Fibroblast of lung (primary cell): ENCODE measurements around the gene RGL4. TPM values are rescaled to one million over a fixed set of nuclear protein-coding genes. Genes with fewer than 3 reads are reported as not detected.

Source experiments
- DNase-seq, 2 donors: peaks; one replicate each; pipeline versions ENCODE4 v3.0.0 to v3.0.0-alpha.2; 2010; ENCODE audit warnings: low read depth in 2 of 2
- H2AFZ ChIP-seq: 2 replicates; pipeline ENCODE4 v1.5.1; 2012; ENCODE audit warnings: low read length, control low read depth, inconsistent platforms
- H3K27ac ChIP-seq: 2 replicates; pipeline ENCODE4 v1.5.1; 2011; ENCODE audit warnings: low read length, control low read depth; ENCODE audit not compliant: insufficient read depth
- H3K27me3 ChIP-seq: 2 replicates; pipeline ENCODE4 v1.5.1; 2011; ENCODE audit warnings: mild to moderate bottlenecking, low read length; ENCODE audit not compliant: control insufficient read depth, insufficient read depth
- H3K36me3 ChIP-seq: 2 replicates; pipeline ENCODE4 v1.5.1; 2011; ENCODE audit warnings: low read length; ENCODE audit not compliant: control insufficient read depth, insufficient read depth
- H3K4me1 ChIP-seq: 2 replicates; pipeline ENCODE4 v1.5.1; 2011; ENCODE audit warnings: low read length; ENCODE audit not compliant: control insufficient read depth, insufficient read depth; ENCODE audit errors: extremely low read depth
- H3K4me2 ChIP-seq: 2 replicates; pipeline ENCODE4 v1.5.1; 2011; ENCODE audit warnings: low read length, control low read depth; ENCODE audit not compliant: insufficient read depth; ENCODE audit errors: extremely low read depth
- H3K4me3 ChIP-seq, 4 experiments: fragments of 200-600 bp in 1 of 4; sonication (generic) in 1 of 4; replicated peaks in 1 of 4; 2 replicates each; pipeline ENCODE4 v1.5.1; 2011 to 2016; ENCODE audit warnings: low read length in 4 of 4, low read depth in 3 of 4, mild to moderate bottlenecking in 3 of 4, control low read depth in 2 of 4, inconsistent platforms in 1 of 4, mixed read lengths in 1 of 4; ENCODE audit not compliant: insufficient read depth in 1 of 4; ENCODE audit errors: control extremely low read depth in 1 of 4
- H3K79me2 ChIP-seq: 2 replicates; pipeline ENCODE4 v1.5.1; 2012; ENCODE audit warnings: mild to moderate bottlenecking, low read length, inconsistent platforms; ENCODE audit not compliant: control insufficient read depth, insufficient read depth
- H3K9ac ChIP-seq: 2 replicates; pipeline ENCODE4 v1.5.1; 2011; ENCODE audit warnings: mild to moderate bottlenecking, low read length, control low read depth; ENCODE audit not compliant: insufficient read depth
- H3K9me3 ChIP-seq: 2 replicates; pipeline ENCODE4 v1.5.1; 2012; ENCODE audit warnings: low read depth, low read length; ENCODE audit not compliant: control insufficient read depth, insufficient read depth
- H4K20me1 ChIP-seq: 2 replicates; pipeline ENCODE4 v1.5.1; 2011; ENCODE audit warnings: low read length; ENCODE audit not compliant: control insufficient read depth, insufficient read depth; ENCODE audit errors: extremely low read depth
- CTCF ChIP-seq, 2 donors: IDR thresholded peaks in 1 of 2; conservative IDR thresholded peaks in 1 of 2; 1 replicate in 1 of 2; 2 replicates in 1 of 2; pipeline ENCODE4 v1.5.1; 2011 to 2012; ENCODE audit warnings: low read length in 2 of 2, control low read depth in 1 of 2, inconsistent platforms in 1 of 2, low read depth in 1 of 2, mild to moderate bottlenecking in 1 of 2
- EZH2 ChIP-seq: IDR thresholded peaks from 2 replicates; pipeline ENCODE4 v1.5.1; 2012; ENCODE audit warnings: low read length, control low read depth, mild to moderate bottlenecking; ENCODE audit errors: missing control alignments
- polyA plus RNA-seq, 2 donors: library from polyadenylated mRNA; depleted of rRNA in 1 of 2; stranded (reverse) in 1 of 2; unstranded in 1 of 2; fragments of >200 nt; gene quantifications; 2 replicates each; pipeline ENCODE4 v1.2.1, GENCODE V29; 2011 to 2012; ENCODE audit warnings: missing spikeins in 1 of 2
- total RNA-seq: library from RNA; depleted of rRNA; stranded (reverse); fragments of >200 nt; gene quantifications from 2 replicates; pipeline ENCODE4 v1.2.1, GENCODE V29; 2014

Gene RGL4
- total and polyA plus RNA-seq, 2 donors (not counting 1 experiment from before 2014, with no cell fraction given), result not detected

GRCh38 chr22:23712256-23712655 lies 21.4 kb downstream of the RGL4 start:
- TF ChIP-seq CTCF (conservative IDR thresholded peaks at IDR 0.05 in 1 of 2, IDR thresholded peaks at IDR 0.05 in 1 of 2; ENCODE audit: low read depth in 1 of 2, low read length in 2 of 2) (no peak), EZH2 (no peak)
- peaks cover 1% of the 10 kb centered on the region for H3K36me3 ChIP-seq
- H3K4me1 ChIP-seq, result no peaks in the 10 kb centered on the region
- H3K4me3 ChIP-seq, result no peak overlapping the region
- peaks cover 4% of the 10 kb centered on the region for H3K79me2 ChIP-seq
- no peak overlapping the region for H3K4me2 ChIP-seq
- no peak overlapping the region for H3K9ac ChIP-seq
- no peak overlapping the region for H3K27ac ChIP-seq
- H3K27me3 ChIP-seq, result no peaks in the 10 kb centered on the region
- no peak for DNase-seq
- no peaks in the 10 kb centered on the region for H4K20me1 ChIP-seq
- H2AFZ ChIP-seq, result no peak overlapping the region
- H3K9me3 ChIP-seq, result no peaks in the 10 kb centered on the region

GRCh38 chr22:23713696-23714595 lies 23.1 kb downstream of the RGL4 start:
- Histone ChIP-seq H3K79me2 (peaks cover 4% of the 10 kb centered on the region), H3K4me1 (no peaks in the 10 kb centered on the region), H3K27me3 (no peaks in the 10 kb centered on the region), H3K36me3 (peaks cover under 1% of the 10 kb centered on the region), H3K9ac (no peak overlapping the region), H4K20me1 (no peaks in the 10 kb centered on the region), H3K27ac (no peak overlapping the region), H3K9me3 (no peaks in the 10 kb centered on the region), H3K4me3 (no peak overlapping the region), H3K4me2 (no peak overlapping the region), H2AFZ (no peak overlapping the region)
- DNase-seq, result no peak
- no peak for TF ChIP-seq EZH2

GRCh38 chr22:23714596-23715578 lies 24.1 kb downstream of the RGL4 start:
- TF ChIP-seq CTCF (conservative IDR thresholded peaks at IDR 0.05 in 1 of 2, IDR thresholded peaks at IDR 0.05 in 1 of 2; ENCODE audit: low read depth in 1 of 2, low read length in 2 of 2) (no peak), EZH2 (no peak)
- no peaks in the 10 kb centered on the region for H3K4me1 ChIP-seq
- H4K20me1 ChIP-seq, result no peaks in the 10 kb centered on the region
- no peaks in the 10 kb centered on the region for H3K36me3 ChIP-seq
- H2AFZ ChIP-seq, result no peak overlapping the region
- peaks cover 4% of the 10 kb centered on the region for H3K79me2 ChIP-seq
- H3K27me3 ChIP-seq, result no peaks in the 10 kb centered on the region
- no peak overlapping the region for H3K27ac ChIP-seq
- no peaks in the 10 kb centered on the region for H3K9me3 ChIP-seq
- no peak overlapping the region for H3K9ac ChIP-seq
- H3K4me2 ChIP-seq, result no peak overlapping the region
- no peak for DNase-seq
- no peak overlapping the region for H3K4me3 ChIP-seq
